K562 (cell line): ENCODE results near the gene FOXA3. TPM values are rescaled to one million over a fixed set of nuclear protein-coding genes. Genes with fewer than 3 reads are reported as not detected.

Experiments used
- ATF7 ChIP-seq: fragments of 450-650 bp; IDR thresholded peaks from 2 replicates; pipeline ENCODE4 v1.7.1; 2014; ENCODE audit warnings: mild to moderate bottlenecking, moderate library complexity
- CREB5 ChIP-seq: fragments of 250-450 bp; sonication (Bioruptor Pico); IDR thresholded peaks from 2 replicates; pipeline ENCODE4 v1.5.0; 2020; ENCODE audit warnings: mild to moderate bottlenecking
- HSF4 ChIP-seq: fragments of 250-450 bp; sonication (Bioruptor Pico); IDR thresholded peaks from 2 replicates; pipeline ENCODE4 v2.1.2; 2022; ENCODE audit warnings: mild to moderate bottlenecking, moderate library complexity, borderline replicate concordance
- KDM2B ChIP-seq: fragments of 250-450 bp; sonication (Bioruptor Pico); IDR thresholded peaks from 2 replicates; pipeline ENCODE4 v1.8.0; 2021; ENCODE audit warnings: mild to moderate bottlenecking, moderate library complexity
- KLF1 ChIP-seq: fragments of 450-650 bp; IDR thresholded peaks from 2 replicates; pipeline ENCODE4 v1.6.1; 2016; ENCODE audit warnings: missing genetic modification characterization, missing compliant biosample characterization
- NCOA6 ChIP-seq: fragments of 450-650 bp; IDR thresholded peaks from 2 replicates; pipeline ENCODE4 v1.6.1; 2017; ENCODE audit warnings: mild to moderate bottlenecking
- RHOXF2B ChIP-seq: fragments of 250-450 bp; sonication (Bioruptor Pico); conservative IDR thresholded peaks from 2 replicates; pipeline ENCODE4 v1.5.1; 2021
- SMARCA5 ChIP-seq: fragments of 450-650 bp; IDR thresholded peaks from 2 replicates; pipeline ENCODE4 v1.6.1; 2016
- SUPT5H ChIP-seq: fragments of 450-650 bp; IDR thresholded peaks from 2 replicates; pipeline ENCODE4 v1.6.1; 2016
- TAF7 ChIP-seq: fragments of 450-650 bp; IDR thresholded peaks from 2 replicates; pipeline ENCODE4 v1.6.1; 2016; ENCODE audit warnings: missing genetic modification characterization, missing compliant biosample characterization
- ZBTB11 ChIP-seq, 3 experiments: fragments of 200-800 bp in 1 of 3; fragments of 250-450 bp in 1 of 3; fragments of 450-650 bp in 1 of 3; sonication (Bioruptor Pico) in 1 of 3; sonication (Bioruptor generic) in 1 of 3; formaldehyde crosslinking in 1 of 3; IDR thresholded peaks; 2 replicates each; pipeline versions ENCODE4 v1.6.1 to v1.8.0; 2016 to 2022; ENCODE audit warnings: mild to moderate bottlenecking in 2 of 3, missing genetic modification characterization in 2 of 3, missing compliant biosample characterization in 1 of 3, moderate library complexity in 1 of 3
- ZC3H11A ChIP-seq: IDR thresholded peaks from 2 replicates; pipeline ENCODE4 v1.6.1; 2012; ENCODE audit warnings: low read depth, low read length, improper control_type of control experiment
- ZNF507 ChIP-seq: conservative IDR thresholded peaks from 2 replicates; pipeline ENCODE4 v1.6.1; 2017; ENCODE audit warnings: missing genetic modification characterization, missing compliant biosample characterization
- ZSCAN32 ChIP-seq: fragments of 450-650 bp; formaldehyde crosslinking; IDR thresholded peaks from 2 replicates; pipeline ENCODE4 v1.4.0; 2020; ENCODE audit warnings: mild to moderate bottlenecking, moderate library complexity
- polyA plus RNA-seq, 8 experiments: library from polyadenylated mRNA; depleted of rRNA in 4 of 8; stranded (reverse) in 5 of 8; unstranded in 3 of 8; fragments of >200 nt; fragmentation: Nextera tagmentation in 2 of 8; fragmentation: Illumina TruSeq in 1 of 8; extraction: Ambion mirVana in 2 of 8; extraction: Trizol in 1 of 8; gene quantifications; 2 replicates each; pipeline versions ENCODE4 v1.2.1 to v1.2.3, GENCODE V29; 2011 to 2014; ENCODE audit warnings: inconsistent platforms in 1 of 8, missing spikeins in 1 of 8
- total RNA-seq, 7 experiments: library from RNA; depleted of rRNA in 6 of 7; stranded (reverse); fragments of >200 nt in 6 of 7; fragmentation: Illumina TruSeq in 2 of 7; extraction: Trizol in 2 of 7; gene quantifications; 2 replicates each; pipeline versions ENCODE4 v1.2.1 to v1.2.3, GENCODE V29; 2011 to 2021; ENCODE audit warnings: low replicate concordance in 1 of 7
- TF ChIP-seq, protein P1 (sequence below): fragments of 450-650 bp; IDR thresholded peaks from 2 replicates; pipeline ENCODE4 v1.6.1; 2016; ENCODE audit warnings: mild to moderate bottlenecking
- TF ChIP-seq, protein P2 (sequence below): sonication (generic); formaldehyde crosslinking; IDR thresholded peaks from 2 replicates; pipeline ENCODE4 v1.4.0; 2020; ENCODE audit warnings: mild to moderate bottlenecking, missing genetic modification reagents
- TF ChIP-seq, protein P3 (sequence below): IDR thresholded peaks from 2 replicates; pipeline ENCODE4 v1.6.1; 2014; ENCODE audit warnings: antibody characterized with exemption

The FOXA3 gene
- total and polyA plus RNA-seq, 9 of the 15 experiments (the other 6 are each of a cell fraction or from before 2014, with no cell fraction given) = 1.3 to 15.5 (median 4.7) TPM

GRCh38 chr19:45902651-45903625, 38.8 kb downstream of the FOXA3 start (continued):
- TF ChIP-seq ZBTB11 (CRISPR knock-in tag; IDR thresholded peaks at IDR 0.05) = no peak
- no peak for TF ChIP-seq RHOXF2B (CRISPR knock-in tag)
- TF ChIP-seq ZSCAN32 (CRISPR knock-in tag) = no peak
- TF ChIP-seq KDM2B (CRISPR knock-in tag) = 0 out of 2 replicates have a peak, but pooled peaks have one; percentile 3
- TF ChIP-seq KLF1 (tag) = no peak
- no peak for TF ChIP-seq CREB5
- TF ChIP-seq, protein P1, sequence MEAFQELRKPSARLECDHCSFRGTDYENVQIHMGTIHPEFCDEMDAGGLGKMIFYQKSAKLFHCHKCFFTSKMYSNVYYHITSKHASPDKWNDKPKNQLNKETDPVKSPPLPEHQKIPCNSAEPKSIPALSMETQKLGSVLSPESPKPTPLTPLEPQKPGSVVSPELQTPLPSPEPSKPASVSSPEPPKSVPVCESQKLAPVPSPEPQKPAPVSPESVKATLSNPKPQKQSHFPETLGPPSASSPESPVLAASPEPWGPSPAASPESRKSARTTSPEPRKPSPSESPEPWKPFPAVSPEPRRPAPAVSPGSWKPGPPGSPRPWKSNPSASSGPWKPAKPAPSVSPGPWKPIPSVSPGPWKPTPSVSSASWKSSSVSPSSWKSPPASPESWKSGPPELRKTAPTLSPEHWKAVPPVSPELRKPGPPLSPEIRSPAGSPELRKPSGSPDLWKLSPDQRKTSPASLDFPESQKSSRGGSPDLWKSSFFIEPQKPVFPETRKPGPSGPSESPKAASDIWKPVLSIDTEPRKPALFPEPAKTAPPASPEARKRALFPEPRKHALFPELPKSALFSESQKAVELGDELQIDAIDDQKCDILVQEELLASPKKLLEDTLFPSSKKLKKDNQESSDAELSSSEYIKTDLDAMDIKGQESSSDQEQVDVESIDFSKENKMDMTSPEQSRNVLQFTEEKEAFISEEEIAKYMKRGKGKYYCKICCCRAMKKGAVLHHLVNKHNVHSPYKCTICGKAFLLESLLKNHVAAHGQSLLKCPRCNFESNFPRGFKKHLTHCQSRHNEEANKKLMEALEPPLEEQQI = no peak
- TF ChIP-seq, protein P2, sequence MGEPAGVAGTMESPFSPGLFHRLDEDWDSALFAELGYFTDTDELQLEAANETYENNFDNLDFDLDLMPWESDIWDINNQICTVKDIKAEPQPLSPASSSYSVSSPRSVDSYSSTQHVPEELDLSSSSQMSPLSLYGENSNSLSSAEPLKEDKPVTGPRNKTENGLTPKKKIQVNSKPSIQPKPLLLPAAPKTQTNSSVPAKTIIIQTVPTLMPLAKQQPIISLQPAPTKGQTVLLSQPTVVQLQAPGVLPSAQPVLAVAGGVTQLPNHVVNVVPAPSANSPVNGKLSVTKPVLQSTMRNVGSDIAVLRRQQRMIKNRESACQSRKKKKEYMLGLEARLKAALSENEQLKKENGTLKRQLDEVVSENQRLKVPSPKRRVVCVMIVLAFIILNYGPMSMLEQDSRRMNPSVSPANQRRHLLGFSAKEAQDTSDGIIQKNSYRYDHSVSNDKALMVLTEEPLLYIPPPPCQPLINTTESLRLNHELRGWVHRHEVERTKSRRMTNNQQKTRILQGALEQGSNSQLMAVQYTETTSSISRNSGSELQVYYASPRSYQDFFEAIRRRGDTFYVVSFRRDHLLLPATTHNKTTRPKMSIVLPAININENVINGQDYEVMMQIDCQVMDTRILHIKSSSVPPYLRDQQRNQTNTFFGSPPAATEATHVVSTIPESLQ (CRISPR knock-in tag) = no peak
- TF ChIP-seq TAF7 = no peak
- no peak for TF ChIP-seq ZNF507 (tag)
- no peak for TF ChIP-seq HSF4
- TF ChIP-seq SMARCA5 = no peak
- no peak for TF ChIP-seq NCOA6
- TF ChIP-seq ZC3H11A = no peak
- TF ChIP-seq ATF7 = peak; percentile 57; the same call in 1 of the 2 replicates
- TF ChIP-seq SUPT5H = peak; percentile 72
- TF ChIP-seq, protein P3, sequence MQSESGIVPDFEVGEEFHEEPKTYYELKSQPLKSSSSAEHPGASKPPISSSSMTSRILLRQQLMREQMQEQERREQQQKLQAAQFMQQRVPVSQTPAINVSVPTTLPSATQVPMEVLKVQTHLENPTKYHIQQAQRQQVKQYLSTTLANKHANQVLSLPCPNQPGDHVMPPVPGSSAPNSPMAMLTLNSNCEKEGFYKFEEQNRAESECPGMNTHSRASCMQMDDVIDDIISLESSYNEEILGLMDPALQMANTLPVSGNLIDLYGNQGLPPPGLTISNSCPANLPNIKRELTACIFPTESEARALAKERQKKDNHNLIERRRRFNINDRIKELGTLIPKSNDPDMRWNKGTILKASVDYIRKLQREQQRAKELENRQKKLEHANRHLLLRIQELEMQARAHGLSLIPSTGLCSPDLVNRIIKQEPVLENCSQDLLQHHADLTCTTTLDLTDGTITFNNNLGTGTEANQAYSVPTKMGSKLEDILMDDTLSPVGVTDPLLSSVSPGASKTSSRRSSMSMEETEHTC = no peak
